GM20000 (cell line): Measurements from ENCODE around the gene VGLL4.

Source experiments
- DNase-seq: peaks from one replicate; pipeline ENCODE4 v3.0.0; 2012; ENCODE audit warnings: low spot score
- CTCF ChIP-seq: IDR thresholded peaks from 2 replicates; pipeline ENCODE4 v1.5.1; 2012; ENCODE audit warnings: mild to moderate bottlenecking, control low read depth; ENCODE audit errors: extremely low read depth, missing control alignments

The VGLL4 gene

GRCh38 chr3:11661827-11662226 is 18.1 kb upstream of the VGLL4 start:
- no peak for DNase-seq
- TF ChIP-seq CTCF, result no peak

DNA sequence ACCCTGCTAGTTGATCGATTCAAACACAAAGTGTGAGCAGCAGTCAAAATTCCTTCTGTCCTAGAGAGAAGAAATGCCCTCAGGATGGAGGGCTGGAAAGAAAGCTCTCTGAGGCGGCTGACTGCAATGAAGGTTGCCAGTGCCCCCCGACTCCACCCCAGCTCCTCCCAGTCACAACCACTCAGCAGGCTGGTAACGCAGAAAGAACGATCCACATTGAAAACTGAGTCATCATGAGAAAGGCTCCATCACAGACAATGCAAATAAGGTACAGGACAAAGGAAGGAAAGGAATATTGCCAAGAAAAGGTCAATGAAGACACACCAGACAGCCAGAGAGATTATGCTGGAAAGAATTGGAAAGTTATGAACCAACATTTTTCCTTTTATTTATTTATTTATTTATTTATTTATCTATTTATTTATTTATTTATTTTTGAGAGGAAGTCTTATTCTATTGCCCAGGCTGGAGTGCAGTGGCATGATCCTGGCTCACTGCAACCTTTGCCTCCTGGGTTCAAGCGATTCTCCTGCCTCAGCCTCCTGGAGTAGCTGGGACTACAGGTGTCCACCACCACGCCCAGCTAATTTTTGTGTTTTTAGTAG is 17.4 kb upstream of the VGLL4 start:
- TF ChIP-seq CTCF, result no peak
- DNase-seq, result no peak

- no peak for TF ChIP-seq CTCF
These were observed 16.5 kb upstream of the VGLL4 start for GRCh38 chr3:11660242-11660641.

DNA sequence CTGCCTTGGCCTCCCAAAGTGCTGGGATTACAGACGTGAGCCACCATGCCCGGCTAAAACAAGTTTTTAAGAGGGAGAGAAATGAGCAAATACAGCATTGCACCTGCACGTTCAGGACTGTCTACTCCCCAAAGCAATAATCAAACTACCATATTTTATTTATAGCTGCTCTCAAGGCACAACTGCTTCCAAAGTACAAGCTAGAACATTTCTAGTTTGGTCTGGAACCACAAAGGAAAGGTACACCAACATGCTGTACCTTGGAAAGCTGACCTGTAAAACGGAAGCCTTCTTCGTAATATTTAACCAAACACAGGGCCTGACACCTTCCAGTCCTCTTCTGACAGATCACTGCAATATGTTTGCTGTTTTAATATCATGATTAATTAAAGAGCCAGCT is 14.5 kb upstream of the VGLL4 start:
- no peak for DNase-seq
- no peak for TF ChIP-seq CTCF

More at GRCh38 chr3:11660242-11660641, 16.5 kb upstream of the VGLL4 start:
- no peak for DNase-seq

- DNase-seq, result no peak
- no peak for TF ChIP-seq CTCF
These were observed 11.6 kb upstream of the VGLL4 start for GRCh38 chr3:11655196-11655928.

DNA sequence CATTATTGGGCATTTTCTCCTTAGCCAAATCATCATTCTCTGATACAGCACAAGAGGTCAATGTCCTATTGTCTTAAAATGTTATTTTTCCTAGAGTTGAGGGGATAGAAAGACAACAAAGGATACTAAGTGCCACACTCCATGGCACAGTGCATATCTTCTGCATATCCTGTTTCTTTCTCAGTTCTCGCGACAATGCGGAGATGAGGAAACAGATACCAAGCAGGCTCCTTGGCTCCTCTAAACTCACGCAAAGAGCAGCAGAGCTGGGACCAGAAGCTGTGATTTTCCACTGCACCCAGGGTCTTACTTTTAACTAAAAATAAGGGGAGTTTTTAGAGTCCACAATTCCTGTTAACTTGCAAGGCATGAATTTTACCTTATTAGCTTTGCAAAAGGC is 10.5 kb upstream of the VGLL4 start:
- no peak for TF ChIP-seq CTCF
- no peak for DNase-seq

DNA sequence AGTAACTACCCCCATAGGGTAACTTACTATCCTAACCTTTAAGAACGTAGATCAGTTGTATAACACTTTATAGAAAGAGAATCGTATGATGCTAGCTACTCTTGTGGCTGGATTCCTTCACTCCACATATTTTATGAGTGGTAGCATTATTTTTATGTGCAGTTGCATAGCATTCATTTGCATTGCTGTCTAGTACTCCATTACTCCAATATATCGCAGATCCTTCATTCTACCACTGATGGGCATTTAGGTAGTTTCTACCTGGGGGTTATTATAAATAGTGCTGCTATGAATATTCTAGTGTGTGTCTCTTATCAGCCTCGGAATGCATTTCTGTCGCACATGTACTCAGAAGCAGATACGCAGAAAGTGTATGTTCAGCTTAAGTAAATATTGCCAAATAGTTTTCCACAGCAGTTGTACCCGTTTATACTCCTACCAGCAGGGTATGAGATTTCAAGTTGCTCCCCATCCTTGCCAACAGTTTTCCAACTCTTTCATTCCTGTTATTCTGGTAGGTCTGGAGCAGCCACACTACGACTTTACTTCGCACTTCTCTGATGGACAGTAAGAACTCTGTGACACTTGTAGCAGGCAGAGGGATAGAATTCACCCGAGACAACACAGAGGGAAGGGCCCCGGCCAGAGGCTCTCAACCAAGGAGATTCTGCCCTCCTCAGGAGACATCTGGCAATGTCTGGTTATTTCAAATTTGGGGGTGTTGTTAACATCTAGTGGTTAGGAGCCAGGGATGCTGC is 9.8 kb upstream of the VGLL4 start:
- TF ChIP-seq CTCF, result no peak
- no peak for DNase-seq
